GM10847 (cell line): ENCODE data around the gene ARMC2.

Experiments
- POLR2A ChIP-seq: IDR thresholded peaks from 2 replicates; pipeline ENCODE4 v1.6.1; 2011; ENCODE audit not compliant: insufficient read length; ENCODE audit errors: extremely low read depth

ARMC2 gene

DNA sequence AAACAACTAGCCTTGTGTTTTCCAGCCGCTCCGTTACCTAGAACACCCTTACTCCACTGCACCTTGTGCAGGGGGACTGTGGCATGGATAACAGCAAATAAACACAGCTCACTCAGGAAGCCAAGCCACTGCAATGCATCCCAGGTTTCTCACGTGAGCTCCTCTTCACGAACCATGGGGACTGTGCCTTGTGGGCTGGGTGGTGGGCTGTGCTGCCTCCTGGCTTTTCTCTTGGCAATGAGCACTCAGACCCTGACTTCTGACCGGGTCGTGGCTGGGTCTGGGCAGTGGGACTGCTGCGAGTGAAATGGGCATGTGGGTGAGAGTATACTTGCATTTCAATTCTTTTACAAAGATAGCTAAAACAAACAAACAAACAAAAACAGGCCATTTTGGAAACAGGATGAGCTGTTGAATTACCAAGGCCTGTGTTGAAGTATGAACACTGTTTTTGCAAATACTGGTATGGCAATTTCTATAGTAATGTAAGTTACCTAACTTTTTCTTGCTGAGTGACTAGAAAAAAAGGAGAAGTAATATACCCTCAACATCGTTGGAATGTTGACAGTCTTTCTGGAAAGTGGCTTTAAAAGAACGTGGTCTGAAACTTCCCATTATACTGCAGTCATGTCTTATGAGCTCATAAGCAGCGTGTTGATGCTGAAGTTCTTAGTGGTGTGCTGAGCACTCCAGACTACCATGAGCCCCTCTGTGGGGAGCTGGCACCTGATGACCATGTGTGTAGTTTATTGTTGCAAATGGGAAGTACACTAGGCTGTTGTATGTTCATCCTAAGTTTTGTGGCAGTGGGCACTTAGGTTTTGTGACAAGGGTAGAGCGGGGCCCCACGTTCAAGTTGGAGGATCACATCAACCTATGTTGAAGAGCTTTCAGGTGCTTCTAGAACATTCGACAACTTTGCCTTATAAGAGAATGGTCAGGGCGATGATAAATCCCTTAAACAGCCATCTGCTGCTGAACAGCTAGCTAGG, 120.4 kb downstream of the ARMC2 start:
- no peak for TF ChIP-seq POLR2A

GRCh38 chr6:108969776-108970175, 121.6 kb downstream of the ARMC2 start:
- no peak for TF ChIP-seq POLR2A

- no peak for TF ChIP-seq POLR2A
Measured at GRCh38 chr6:108974201-108974600, 126.0 kb downstream of the ARMC2 start.

GRCh38 chr6:108982154-108983113, 134.2 kb downstream of the ARMC2 start:
- TF ChIP-seq POLR2A, result no peak

DNA sequence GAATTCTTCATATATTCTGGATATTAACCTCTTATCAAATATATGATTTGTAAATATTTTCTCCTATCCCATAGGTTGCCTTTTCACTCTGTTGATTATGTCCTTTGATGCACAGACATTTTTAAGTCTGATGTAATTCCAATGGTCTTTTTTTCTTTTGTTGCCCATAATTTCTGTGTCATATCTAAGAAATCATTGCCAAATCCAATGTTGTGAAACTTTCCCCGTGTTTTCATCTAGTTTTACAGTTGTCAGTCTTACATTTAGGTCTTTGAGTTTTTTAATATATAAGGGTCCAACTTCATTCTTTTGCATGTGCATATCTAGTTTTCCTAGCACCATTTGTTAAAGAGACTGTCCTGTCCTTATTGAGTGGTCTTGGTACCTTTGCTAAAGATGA, 134.9 kb downstream of the ARMC2 start:
- no peak for TF ChIP-seq POLR2A

DNA sequence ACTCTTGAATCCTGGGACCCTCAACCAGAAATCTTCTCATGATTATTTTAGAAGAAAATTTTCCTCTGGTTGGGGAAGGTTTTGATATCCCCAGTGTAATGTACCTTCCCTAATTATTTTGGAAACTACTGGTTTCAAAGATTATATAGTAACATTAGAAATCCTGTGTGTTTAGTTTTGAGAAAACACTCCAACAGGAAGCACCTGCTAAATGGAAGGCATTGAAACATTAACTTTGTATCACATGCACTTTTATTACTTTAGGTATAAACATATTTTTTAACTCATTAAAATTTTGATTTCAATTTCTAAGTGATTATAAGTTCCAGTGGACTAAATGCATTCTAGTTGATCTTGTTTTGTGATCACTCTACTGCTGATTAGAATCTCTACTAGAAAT, 137.1 kb downstream of the ARMC2 start:
- TF ChIP-seq POLR2A, result no peak

- no peak for TF ChIP-seq POLR2A
Measured at GRCh38 chr6:108987156-108987555, 138.9 kb downstream of the ARMC2 start.

DNA sequence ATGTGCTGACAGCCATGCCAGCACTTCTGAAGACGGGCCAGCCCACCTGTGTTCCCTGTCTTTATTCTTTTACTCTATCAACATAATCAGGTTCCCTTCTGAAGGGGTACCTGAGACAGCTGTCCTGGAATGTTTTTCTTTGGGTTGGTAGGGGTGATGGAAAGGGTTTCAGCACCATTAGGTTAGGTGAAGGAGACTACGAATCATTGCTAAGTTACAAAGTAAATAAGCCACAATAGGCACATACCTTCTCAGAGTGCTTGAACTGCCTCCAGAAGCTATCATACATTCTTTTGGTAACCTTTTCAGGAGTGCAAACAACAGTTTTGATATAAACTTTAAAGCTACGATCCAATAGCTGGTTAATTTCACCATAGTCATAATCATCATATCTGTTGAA, 140.1 kb downstream of the ARMC2 start:
- TF ChIP-seq POLR2A, result no peak

DNA sequence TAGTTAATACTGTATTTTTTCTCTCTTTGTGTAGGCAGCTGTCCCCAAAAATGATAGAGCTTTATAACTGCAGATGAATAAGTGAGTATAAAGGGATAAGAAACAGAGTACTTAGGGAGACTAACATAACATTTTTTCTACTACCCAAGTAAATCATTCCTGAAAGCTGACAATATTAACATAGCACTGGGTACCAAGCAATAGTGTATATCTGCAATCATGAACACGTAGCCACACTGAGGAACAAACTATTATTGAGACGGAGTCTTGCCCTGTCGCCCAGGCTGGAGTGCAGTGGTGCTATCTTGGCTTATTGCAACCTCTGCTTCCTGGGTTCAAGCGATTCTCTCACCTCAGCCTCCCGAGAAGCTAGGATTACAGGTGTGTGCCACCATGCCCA, 140.5 kb downstream of the ARMC2 start:
- TF ChIP-seq POLR2A, result no peak

GRCh38 chr6:108989700-108990099, 141.5 kb downstream of the ARMC2 start:
- no peak for TF ChIP-seq POLR2A

DNA sequence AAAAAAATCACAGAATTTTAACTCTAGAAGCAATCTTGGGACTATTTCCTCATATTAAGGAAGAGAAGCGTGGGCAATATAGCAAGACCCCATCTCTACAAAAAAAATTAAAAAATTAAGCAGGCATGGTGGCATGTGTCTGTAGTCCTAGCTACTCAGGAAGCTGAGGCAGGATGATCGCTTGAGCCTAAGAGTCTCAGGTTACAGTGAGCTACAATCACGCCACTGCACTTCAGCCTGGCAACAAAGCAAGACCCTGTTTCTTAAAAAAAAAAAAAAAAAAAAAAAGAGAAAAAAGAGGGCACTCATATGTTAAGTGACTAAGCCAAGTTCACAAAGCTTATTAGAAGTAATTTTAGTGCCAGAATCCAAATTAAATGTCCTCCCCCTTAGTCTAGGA, 145.7 kb downstream of the ARMC2 start:
- no peak for TF ChIP-seq POLR2A

DNA sequence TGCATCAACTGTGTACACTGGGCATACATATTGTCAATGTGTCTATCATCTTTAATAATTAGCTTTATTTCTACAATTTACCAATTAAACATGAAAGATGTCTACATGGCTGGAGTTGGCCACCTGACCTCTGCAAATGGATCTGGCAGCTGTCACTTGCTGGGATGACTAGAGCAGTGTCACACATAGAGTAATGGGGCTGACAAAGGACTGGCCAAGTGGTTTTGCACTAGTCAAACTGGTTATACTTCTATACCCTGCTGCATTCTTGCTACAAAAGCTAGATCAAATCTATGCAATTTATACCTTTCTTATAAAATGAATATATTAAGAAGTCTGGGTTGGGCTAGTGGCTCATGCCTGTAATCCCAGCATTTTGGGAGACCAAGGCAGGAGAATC, 147.1 kb downstream of the ARMC2 start:
- no peak for TF ChIP-seq POLR2A

GRCh38 chr6:108996208-108996607, 148.0 kb downstream of the ARMC2 start:
- TF ChIP-seq POLR2A, result no peak

GRCh38 chr6:108998485-108998884, 150.3 kb downstream of the ARMC2 start:
- TF ChIP-seq POLR2A, result no peak

DNA sequence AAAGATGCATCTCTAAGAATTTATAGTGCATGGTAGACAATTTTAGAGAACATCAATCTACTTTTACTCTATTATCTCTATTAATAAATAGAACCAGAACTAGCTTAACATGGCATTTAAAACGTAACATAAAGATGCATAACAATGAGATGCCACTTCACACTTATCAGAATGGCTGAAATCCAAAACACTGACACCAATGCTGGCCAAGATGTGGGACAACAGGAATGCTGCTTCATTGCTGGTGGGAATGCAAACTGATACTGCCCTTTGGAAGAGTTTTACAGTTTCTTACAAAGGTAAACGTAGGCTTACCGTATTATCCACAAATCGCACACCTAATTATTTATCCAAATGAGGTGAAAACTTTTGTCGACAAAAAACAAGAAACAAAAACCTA, 151.2 kb downstream of the ARMC2 start:
- no peak for TF ChIP-seq POLR2A

DNA sequence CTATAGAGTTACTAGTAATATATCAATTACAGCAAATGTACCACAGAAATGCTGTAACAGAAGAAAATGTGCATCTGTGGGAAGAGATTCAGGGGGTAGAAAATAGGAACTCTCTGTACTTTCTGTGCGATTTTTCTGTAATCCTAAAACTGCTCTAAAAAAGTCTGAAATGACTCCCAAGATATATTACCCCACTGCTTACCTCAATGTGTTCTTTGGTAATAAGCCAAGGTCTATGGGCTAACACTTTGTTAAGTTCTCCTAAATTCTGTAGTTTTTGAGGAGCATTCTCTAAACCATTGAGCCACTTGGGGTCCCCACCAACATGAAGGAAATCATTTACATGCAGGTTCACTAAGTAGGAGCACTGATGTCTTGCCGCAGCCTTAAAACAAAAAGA, 152.1 kb downstream of the ARMC2 start:
- no peak for TF ChIP-seq POLR2A
